ENCODE measurements around the gene ITM2B. TPM values are rescaled to one million over a fixed set of nuclear protein-coding genes. Genes with fewer than 3 reads are reported as not detected.
A peak's percentile ranks its signal among the peaks of the same experiment; 100 is the strongest.

The ITM2B gene
- total and polyA plus RNA-seq, 12 donors: 229 to 1,235 (median 697) TPM

- no peaks in the 10 kb centered on the region for H3K27me3 ChIP-seq
- no peaks in the 10 kb centered on the region for H3K36me3 ChIP-seq (replicated peaks in 1 of 2)
- H3K4me3 ChIP-seq: peak overlapping the region in 2 of 4 donors; percentile 97 to 100
- peak in 1 of 2 donors; percentile 57 for TF ChIP-seq POLR2A (IDR thresholded peaks at IDR 0.05)
- TF ChIP-seq, protein P1, sequence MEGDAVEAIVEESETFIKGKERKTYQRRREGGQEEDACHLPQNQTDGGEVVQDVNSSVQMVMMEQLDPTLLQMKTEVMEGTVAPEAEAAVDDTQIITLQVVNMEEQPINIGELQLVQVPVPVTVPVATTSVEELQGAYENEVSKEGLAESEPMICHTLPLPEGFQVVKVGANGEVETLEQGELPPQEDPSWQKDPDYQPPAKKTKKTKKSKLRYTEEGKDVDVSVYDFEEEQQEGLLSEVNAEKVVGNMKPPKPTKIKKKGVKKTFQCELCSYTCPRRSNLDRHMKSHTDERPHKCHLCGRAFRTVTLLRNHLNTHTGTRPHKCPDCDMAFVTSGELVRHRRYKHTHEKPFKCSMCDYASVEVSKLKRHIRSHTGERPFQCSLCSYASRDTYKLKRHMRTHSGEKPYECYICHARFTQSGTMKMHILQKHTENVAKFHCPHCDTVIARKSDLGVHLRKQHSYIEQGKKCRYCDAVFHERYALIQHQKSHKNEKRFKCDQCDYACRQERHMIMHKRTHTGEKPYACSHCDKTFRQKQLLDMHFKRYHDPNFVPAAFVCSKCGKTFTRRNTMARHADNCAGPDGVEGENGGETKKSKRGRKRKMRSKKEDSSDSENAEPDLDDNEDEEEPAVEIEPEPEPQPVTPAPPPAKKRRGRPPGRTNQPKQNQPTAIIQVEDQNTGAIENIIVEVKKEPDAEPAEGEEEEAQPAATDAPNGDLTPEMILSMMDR (IDR thresholded peaks at IDR 0.05): no peak
- no peaks in the 10 kb centered on the region for H3K9me3 ChIP-seq (replicated peaks in 1 of 3)
- H3K27ac ChIP-seq: peak overlapping the region; percentile 62 to 100 (median 99)
- WGBS, 4 donors: 10 to 16% (median 14%) methylated on average over 18 to 23 of the region's 23 CpGs
- peaks cover 37 to 42% of the 10 kb centered on the region in 2 donors for H3K4me1 ChIP-seq (replicated peaks in 1 of 2)
- peak; percentile 43 to 75 (median 56) for DNase-seq
- intact Hi-C loops (cut with DNase I): loop anchor here in 1 of 2 donors (10.0 kb wide), 1 partner anchor 108 kb away; no protein-coding TSS in a partner anchor
Observed at GRCh38 chr13:48232420-48233045, 473 bp upstream of the ITM2B start.

- TF ChIP-seq, protein P1 (IDR thresholded peaks at IDR 0.05): no peak
- TF ChIP-seq POLR2A (IDR thresholded peaks at IDR 0.05): no peak
- Histone ChIP-seq H3K9me3 (replicated peaks in 1 of 3) (no peaks in the 10 kb centered on the region), H3K27me3 (no peaks in the 10 kb centered on the region), H3K4me3 (peak overlapping the region; percentile 36 to 100 (median 96)), H3K27ac (peak overlapping the region; percentile 94 to 100 (median 99)), H3K4me1 (replicated peaks in 1 of 2) (peaks cover 41 to 56% of the 10 kb centered on the region in 2 donors), H3K36me3 (replicated peaks in 1 of 2) (no peaks in the 10 kb centered on the region)
- intact Hi-C loops (cut with DNase I): loop anchor here in 1 of 2 donors (10.0 kb wide), 1 partner anchor 109 kb away; no protein-coding TSS in a partner anchor
- DNase-seq: peak in 1 of 7 donors; percentile 33
- 0% methylated on average over 12 of the region's 12 CpGs for WGBS, 4 donors
Observed at GRCh38 chr13:48233889-48234488, 983 bp downstream of the ITM2B start.

DNA sequence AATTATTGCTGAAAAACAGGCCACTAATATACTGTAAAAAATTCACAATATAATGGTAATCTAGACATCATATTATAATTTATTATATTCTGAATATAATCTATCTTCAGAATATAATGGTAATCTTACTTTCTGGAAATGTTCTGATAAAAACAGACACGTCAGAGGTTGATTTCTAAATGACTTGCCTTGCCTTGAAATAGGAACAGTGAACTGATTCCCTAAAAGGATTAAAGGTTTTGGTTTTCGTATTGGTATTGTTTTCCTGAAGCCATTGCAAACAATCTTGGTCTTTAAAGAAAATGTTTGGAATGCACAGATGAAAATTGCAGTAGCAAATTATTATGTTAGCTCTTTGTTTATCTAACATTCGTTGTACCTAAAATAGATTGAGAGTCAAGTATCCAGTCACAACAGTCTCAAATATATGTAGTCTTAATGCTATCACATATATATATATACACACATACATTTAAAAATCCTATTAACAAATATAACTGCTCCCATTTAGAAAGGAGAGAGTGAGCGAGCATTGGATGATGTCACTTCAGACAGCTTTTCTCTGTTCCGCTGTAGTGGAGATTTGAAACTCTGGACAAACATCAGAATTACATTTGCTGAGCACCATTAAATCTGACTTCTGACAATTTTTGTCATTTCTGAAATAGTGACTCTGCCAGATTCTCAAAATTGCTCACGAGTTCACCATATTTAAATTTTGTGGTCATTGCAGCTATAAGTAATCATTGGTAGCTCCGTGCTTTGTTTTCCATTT is 1.7 kb downstream of the ITM2B start:
- 0 to 5% (median 4%) methylated on average over 7 of the region's 7 CpGs for WGBS, 4 donors

More for the DNA sequence above, 1.7 kb downstream of the ITM2B start:
- peaks cover 46 to 63% of the 10 kb centered on the region in 2 donors for H3K4me1 ChIP-seq (replicated peaks in 1 of 2)
- TF ChIP-seq, protein P1 (IDR thresholded peaks at IDR 0.05): no peak
- no peak for TF ChIP-seq POLR2A (IDR thresholded peaks at IDR 0.05)
- H3K27ac ChIP-seq: peak overlapping the region; percentile 80 to 100 (median 99)
- H3K27me3 ChIP-seq: no peaks in the 10 kb centered on the region
- intact Hi-C loops (cut with DNase I): loop anchor here in 1 of 2 donors (10.0 kb wide), 1 partner anchor 110 kb away; no protein-coding TSS in a partner anchor
- no peak for DNase-seq
- peak overlapping the region in 3 of 4 donors; percentile 13 to 100 (median 97) for H3K4me3 ChIP-seq
- no peaks in the 10 kb centered on the region for H3K9me3 ChIP-seq (replicated peaks in 1 of 3)
- no peaks in the 10 kb centered on the region for H3K36me3 ChIP-seq (replicated peaks in 1 of 2)

Measured in adrenal gland (tissue), 12 donors.